Keratinocyte (primary cell): ENCODE data around the gene PNMA3. TPM values are rescaled to one million over a fixed set of nuclear protein-coding genes. Genes with fewer than 3 reads are reported as not detected.

Experiments
- DNase-seq: peaks from one replicate; pipeline ENCODE4 v3.0.0-alpha.2; 2011; ENCODE audit warnings: low read depth, missing footprints, low spot score
- FAIRE-seq: peaks from 2 replicates; lab custom pipeline; 2011; peaks lifted over from hg19 to GRCh38; lab: Jason Lieb, UNC
- H2AFZ ChIP-seq: 2 replicates; pipeline ENCODE4 v1.6.0; 2012; ENCODE audit warnings: low read length, control low read depth, inconsistent platforms; ENCODE audit not compliant: control insufficient read depth
- H3K27ac ChIP-seq: 2 replicates; pipeline ENCODE4 v1.5.1; 2011; ENCODE audit warnings: low read length; ENCODE audit not compliant: control insufficient read depth, insufficient read depth
- H3K27me3 ChIP-seq: 3 replicates; pipeline ENCODE4 v1.6.0; 2011; ENCODE audit warnings: low read length; ENCODE audit not compliant: control insufficient read depth, insufficient read depth; ENCODE audit errors: extremely low read depth
- H3K36me3 ChIP-seq, 2 experiments: 2 replicates in 1 of 2; 3 replicates in 1 of 2; pipeline ENCODE4 v1.5.1; 2011; ENCODE audit warnings: low read length in 2 of 2, mild to moderate bottlenecking in 1 of 2; ENCODE audit not compliant: control insufficient read depth in 2 of 2, insufficient read depth in 2 of 2; ENCODE audit errors: extremely low read depth in 1 of 2
- H3K4me1 ChIP-seq: 3 replicates; pipeline ENCODE4 v1.5.1; 2011; ENCODE audit warnings: low read length; ENCODE audit not compliant: control insufficient read depth, insufficient read depth; ENCODE audit errors: extremely low read depth
- H3K4me2 ChIP-seq: 3 replicates; pipeline ENCODE4 v1.6.0; 2011; ENCODE audit warnings: low read depth, low read length; ENCODE audit not compliant: control insufficient read depth, insufficient read depth; ENCODE audit errors: extremely low read depth
- H3K4me3 ChIP-seq, 3 experiments: fragments of 200-600 bp in 1 of 3; sonication (generic) in 1 of 3; 2 replicates in 2 of 3; 3 replicates in 1 of 3; pipeline ENCODE4 v1.5.1; 2011 to 2016; ENCODE audit warnings: low read length in 3 of 3, mild to moderate bottlenecking in 3 of 3, control low read depth in 2 of 3, inconsistent platforms in 1 of 3, low read depth in 1 of 3, mixed read lengths in 1 of 3, mixed run types in 1 of 3, moderate library complexity in 1 of 3; ENCODE audit not compliant: control insufficient read depth in 2 of 3, insufficient read depth in 2 of 3; ENCODE audit errors: extremely low read depth in 1 of 3
- H3K79me2 ChIP-seq: 2 replicates; pipeline ENCODE4 v1.6.0; 2012; ENCODE audit warnings: low read length; ENCODE audit not compliant: control insufficient read depth, insufficient read depth
- H3K9ac ChIP-seq: 3 replicates; pipeline ENCODE4 v1.6.0; 2011; ENCODE audit warnings: low read length; ENCODE audit not compliant: control insufficient read depth, insufficient read depth; ENCODE audit errors: extremely low read depth
- H3K9me1 ChIP-seq: 3 replicates; pipeline ENCODE4 v1.6.0; 2011; ENCODE audit warnings: low read length; ENCODE audit not compliant: control insufficient read depth, insufficient read depth; ENCODE audit errors: extremely low read depth
- H3K9me3 ChIP-seq: 2 replicates; pipeline ENCODE4 v1.5.1; 2012; ENCODE audit warnings: low read depth, low read length; ENCODE audit not compliant: control insufficient read depth
- H4K20me1 ChIP-seq: 3 replicates; pipeline ENCODE4 v1.6.0; 2011; ENCODE audit warnings: low read length; ENCODE audit not compliant: control insufficient read depth, insufficient read depth; ENCODE audit errors: extremely low read depth
- EZH2 ChIP-seq: IDR thresholded peaks from one replicate; pipeline ENCODE4 v1.6.1; 2012; ENCODE audit warnings: inconsistent platforms, mild to moderate bottlenecking, low read length, moderate library complexity
- dilution Hi-C: fragments of 300-500 bp; cut with MboI; formaldehyde crosslinking; loops from one replicate; pipeline ENCODE4 v1.7.0; 2020; ENCODE audit warnings: low sequenced_read_pairs; ENCODE audit not compliant: extremely low pct_ligation_motif_present
- polyA plus RNA-seq, 5 experiments: library from polyadenylated mRNA; depleted of rRNA in 3 of 5; stranded (reverse) in 3 of 5; stranded (forward) in 1 of 5; unstranded in 1 of 5; fragments of >200 nt; gene quantifications; 1 replicate in 1 of 5; 2 replicates in 3 of 5; 3 replicates in 1 of 5; pipeline versions ENCODE4 v1.2.1 to v1.2.3, GENCODE V29; 2011 to 2012; ENCODE audit warnings: missing spikeins in 2 of 5, low read depth in 1 of 5, low replicate concordance in 1 of 5
- TF ChIP-seq, protein P1 (sequence below), 3 experiments: IDR thresholded peaks in 1 of 3; conservative IDR thresholded peaks in 1 of 3; optimal IDR thresholded peaks in 1 of 3; 2 replicates in 2 of 3; 3 replicates in 1 of 3; pipeline versions ENCODE3 to v1.5.1; 2011; ENCODE audit warnings: low read length in 3 of 3, mild to moderate bottlenecking in 3 of 3, moderate library complexity in 2 of 3, control low read depth in 1 of 3, inconsistent platforms in 1 of 3; ENCODE audit not compliant: insufficient read depth in 2 of 3; ENCODE audit errors: extremely low read depth in 1 of 3

Gene PNMA3
- polyA plus RNA-seq, 1 donor (not counting 4 experiments of a cell fraction or from before 2014, with no cell fraction given) = not detected

DNA sequence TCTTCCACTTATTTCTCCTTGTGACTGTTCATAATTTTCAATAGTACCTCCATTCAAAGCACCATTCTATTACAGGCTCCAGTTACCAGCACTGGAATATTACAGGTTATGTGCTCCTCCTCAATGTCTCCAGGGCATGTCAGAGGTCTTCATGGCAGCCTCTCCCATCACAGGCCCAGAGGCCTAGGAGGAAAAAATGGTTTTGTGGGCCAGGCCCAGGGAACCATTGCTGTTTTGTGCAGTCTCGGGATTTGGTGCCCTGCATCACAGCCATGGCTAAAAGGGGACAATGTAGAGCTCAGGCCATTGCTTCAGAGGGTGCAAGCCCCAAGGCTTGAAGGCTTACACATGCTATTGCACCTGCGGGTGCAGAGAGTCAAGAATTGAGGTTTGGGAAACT lies 7.2 kb upstream of the PNMA3 start:
- no peaks in the 10 kb centered on the region for H3K79me2 ChIP-seq
- FAIRE-seq (no peak), DNase-seq (no peak)
- H2AFZ ChIP-seq = no peak overlapping the region
- no peak overlapping the region for H3K9ac ChIP-seq
- no peaks in the 10 kb centered on the region for H4K20me1 ChIP-seq
- no peak overlapping the region for H3K4me3 ChIP-seq
- no peaks in the 10 kb centered on the region for H3K4me1 ChIP-seq
- dilution Hi-C loops = no loop called here
- H3K4me2 ChIP-seq = no peak overlapping the region
- H3K27me3 ChIP-seq = no peaks in the 10 kb centered on the region
- H3K9me3 ChIP-seq = peaks cover 2% of the 10 kb centered on the region
- TF ChIP-seq EZH2 = no peak
- TF ChIP-seq, protein P1, sequence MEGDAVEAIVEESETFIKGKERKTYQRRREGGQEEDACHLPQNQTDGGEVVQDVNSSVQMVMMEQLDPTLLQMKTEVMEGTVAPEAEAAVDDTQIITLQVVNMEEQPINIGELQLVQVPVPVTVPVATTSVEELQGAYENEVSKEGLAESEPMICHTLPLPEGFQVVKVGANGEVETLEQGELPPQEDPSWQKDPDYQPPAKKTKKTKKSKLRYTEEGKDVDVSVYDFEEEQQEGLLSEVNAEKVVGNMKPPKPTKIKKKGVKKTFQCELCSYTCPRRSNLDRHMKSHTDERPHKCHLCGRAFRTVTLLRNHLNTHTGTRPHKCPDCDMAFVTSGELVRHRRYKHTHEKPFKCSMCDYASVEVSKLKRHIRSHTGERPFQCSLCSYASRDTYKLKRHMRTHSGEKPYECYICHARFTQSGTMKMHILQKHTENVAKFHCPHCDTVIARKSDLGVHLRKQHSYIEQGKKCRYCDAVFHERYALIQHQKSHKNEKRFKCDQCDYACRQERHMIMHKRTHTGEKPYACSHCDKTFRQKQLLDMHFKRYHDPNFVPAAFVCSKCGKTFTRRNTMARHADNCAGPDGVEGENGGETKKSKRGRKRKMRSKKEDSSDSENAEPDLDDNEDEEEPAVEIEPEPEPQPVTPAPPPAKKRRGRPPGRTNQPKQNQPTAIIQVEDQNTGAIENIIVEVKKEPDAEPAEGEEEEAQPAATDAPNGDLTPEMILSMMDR (optimal IDR thresholded peaks at IDR 0.05 in 1 of 3, IDR thresholded peaks at IDR 0.05 in 1 of 3, conservative IDR thresholded peaks at IDR 0.05 in 1 of 3; ENCODE audit: extremely low read depth in 1 of 3, insufficient read depth in 2 of 3, low read length in 3 of 3) = no peak
- no peak overlapping the region for H3K27ac ChIP-seq
- no peaks in the 10 kb centered on the region for H3K9me1 ChIP-seq
- no peaks in the 10 kb centered on the region for H3K36me3 ChIP-seq

DNA sequence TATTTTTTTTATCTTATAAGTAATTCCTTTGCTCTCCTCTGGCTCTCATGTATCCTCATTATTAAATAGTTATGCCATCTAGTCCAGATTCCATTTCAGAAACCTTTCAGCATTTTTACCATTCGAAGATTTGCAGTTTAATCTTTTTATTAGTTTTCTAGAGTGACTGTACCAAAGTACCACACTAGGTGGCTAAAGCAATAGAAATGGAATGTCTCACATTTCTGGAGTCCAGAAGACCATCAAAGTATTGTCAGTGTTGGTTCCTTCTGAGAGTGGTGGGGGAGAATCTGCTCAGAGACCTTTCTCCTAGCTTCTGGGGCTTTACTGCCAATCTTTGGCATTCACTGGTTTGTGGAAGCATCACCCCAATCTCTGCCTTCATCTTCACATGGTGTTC lies 3.7 kb upstream of the PNMA3 start:
- Histone ChIP-seq H2AFZ (no peak overlapping the region), H3K4me3 (no peak overlapping the region), H3K27me3 (peaks cover 18% of the 10 kb centered on the region), H3K36me3 (no peaks in the 10 kb centered on the region), H4K20me1 (no peaks in the 10 kb centered on the region), H3K27ac (no peak overlapping the region), H3K4me1 (no peaks in the 10 kb centered on the region), H3K9me1 (no peaks in the 10 kb centered on the region), H3K4me2 (no peak overlapping the region), H3K9me3 (peaks cover 2% of the 10 kb centered on the region), H3K9ac (no peak overlapping the region), H3K79me2 (no peaks in the 10 kb centered on the region)
- FAIRE-seq = no peak
- dilution Hi-C loops = no loop called here
- no peak for TF ChIP-seq EZH2
- TF ChIP-seq, protein P1 (optimal IDR thresholded peaks at IDR 0.05 in 1 of 3, IDR thresholded peaks at IDR 0.05 in 1 of 3, conservative IDR thresholded peaks at IDR 0.05 in 1 of 3; ENCODE audit: extremely low read depth in 1 of 3, insufficient read depth in 2 of 3, low read length in 3 of 3) = peak in 1 of 3 experiments; percentile 16
- no peak for DNase-seq
